Inflammatory macrophage (primary cell): ENCODE data around the gene SOX5.
"Not testable (repeated sequence)": the region's sequence is repeated elsewhere in the genome, so short reads cannot be mapped to it uniquely, and the experiment has no call there.

Experiments used
- DNase-seq, 2 donors: peaks; one replicate each; pipeline ENCODE4 v3.0.0-alpha.2; 2020 to 2022

Gene SOX5

GRCh38 chr12:23906329-23906728 lies 43.1 kb downstream of the SOX5 start:
- no peak for DNase-seq

- DNase-seq, result no peak
Measured at GRCh38 chr12:23899434-23899833, 50.0 kb downstream of the SOX5 start.

GRCh38 chr12:23898121-23898520 lies 51.3 kb downstream of the SOX5 start:
- DNase-seq, result no peak

- DNase-seq, result no peak
Measured at GRCh38 chr12:23895792-23896218, 53.7 kb downstream of the SOX5 start.

- DNase-seq, result no peak
Measured at GRCh38 chr12:23893611-23894010, 55.9 kb downstream of the SOX5 start.

- no peak for DNase-seq
Measured at GRCh38 chr12:23891115-23891514, 58.4 kb downstream of the SOX5 start.

GRCh38 chr12:23889069-23889440 lies 60.4 kb downstream of the SOX5 start:
- DNase-seq, result no peak

GRCh38 chr12:23888396-23889068 lies 60.9 kb downstream of the SOX5 start:
- no peak for DNase-seq

GRCh38 chr12:23887055-23887835 lies 62.2 kb downstream of the SOX5 start:
- no peak for DNase-seq

GRCh38 chr12:23885394-23885793 lies 64.1 kb downstream of the SOX5 start:
- no peak for DNase-seq

GRCh38 chr12:23884909-23885308 lies 64.6 kb downstream of the SOX5 start:
- no peak for DNase-seq

GRCh38 chr12:23880988-23881387 lies 68.5 kb downstream of the SOX5 start:
- no peak for DNase-seq

- not testable (repeated sequence) for DNase-seq
Measured at GRCh38 chr12:23876618-23877017, 72.9 kb downstream of the SOX5 start.

- no peak for DNase-seq
Measured at GRCh38 chr12:23867794-23868193, 81.7 kb downstream of the SOX5 start.

GRCh38 chr12:23862701-23863100 lies 86.8 kb downstream of the SOX5 start:
- DNase-seq, result no peak

GRCh38 chr12:23860019-23860418 lies 89.5 kb downstream of the SOX5 start:
- DNase-seq, result no peak

GRCh38 chr12:23857178-23857577 lies 92.3 kb downstream of the SOX5 start:
- DNase-seq, result no peak

GRCh38 chr12:23855813-23856212 lies 93.7 kb downstream of the SOX5 start:
- DNase-seq, result no peak

- no peak for DNase-seq
Measured at GRCh38 chr12:23854598-23854997, 94.9 kb downstream of the SOX5 start.

- DNase-seq, result no peak
Measured at GRCh38 chr12:23853640-23854039, 95.8 kb downstream of the SOX5 start.

GRCh38 chr12:23851602-23852001 lies 97.9 kb downstream of the SOX5 start:
- DNase-seq, result no peak

GRCh38 chr12:23847857-23848256 lies 101.6 kb downstream of the SOX5 start:
- no peak for DNase-seq

GRCh38 chr12:23843958-23844357 lies 105.5 kb downstream of the SOX5 start:
- no peak for DNase-seq

GRCh38 chr12:23834076-23834475 lies 115.4 kb downstream of the SOX5 start:
- DNase-seq, result no peak
